Germinal center (tissue), 1 donor: Measurements from ENCODE around the gene MED22.
A peak's percentile ranks its signal among the peaks of the same experiment; 100 is the strongest.
"Not testable (repeated sequence)": the region's sequence is repeated elsewhere in the genome, so short reads cannot be mapped to it uniquely, and the experiment has no call there.

ENCODE experiments used
- DNase-seq: peaks from one replicate; pipeline ENCODE4 v3.0.0; 2012; ENCODE audit warnings: mixed read lengths, low spot score

The MED22 gene

GRCh38 chr9:133347985-133348717 is at the start of gene MED22, which contains the start of gene RPL7A:
Gene MED22, minus strand, starts transcription at chr9:133348131. Its CDS starts 1,469 bp downstream, at chr9:133346662.
Gene RPL7A, plus strand, starts transcription at chr9:133348218. Its CDS starts 26 bp downstream, at chr9:133348244.
- peak; percentile 90 for DNase-seq

- DNase-seq: no peak
Measured at GRCh38 chr9:133397370-133397769, 49.4 kb upstream of the MED22 start.

- no peak for DNase-seq
Measured at GRCh38 chr9:133396952-133397351, 49.0 kb upstream of the MED22 start.

GRCh38 chr9:133394687-133395271 is 46.8 kb upstream of the MED22 start:
- DNase-seq: no peak

- DNase-seq: no peak
Measured at GRCh38 chr9:133393399-133393798, 45.5 kb upstream of the MED22 start.

GRCh38 chr9:133392308-133392707 is 44.4 kb upstream of the MED22 start:
- not testable (repeated sequence) for DNase-seq

- not testable (repeated sequence) for DNase-seq
Measured at GRCh38 chr9:133391449-133391848, 43.5 kb upstream of the MED22 start.

- no peak for DNase-seq
Measured at GRCh38 chr9:133390713-133391112, 42.8 kb upstream of the MED22 start.

GRCh38 chr9:133389562-133389961 is 41.6 kb upstream of the MED22 start:
- no peak for DNase-seq

GRCh38 chr9:133389025-133389557 is 41.2 kb upstream of the MED22 start:
- no peak for DNase-seq

- no peak for DNase-seq
Measured at GRCh38 chr9:133387680-133388079, 39.7 kb upstream of the MED22 start.

GRCh38 chr9:133386338-133386737 is 38.4 kb upstream of the MED22 start:
- DNase-seq: no peak

GRCh38 chr9:133385452-133385851 is 37.5 kb upstream of the MED22 start:
- no peak for DNase-seq

GRCh38 chr9:133384736-133385321 is 36.9 kb upstream of the MED22 start:
- no peak for DNase-seq

GRCh38 chr9:133383438-133383837 is 35.5 kb upstream of the MED22 start:
- DNase-seq: no peak

- DNase-seq: no peak
Measured at GRCh38 chr9:133382507-133383141, 34.7 kb upstream of the MED22 start.

- no peak for DNase-seq
Measured at GRCh38 chr9:133380734-133381133, 32.8 kb upstream of the MED22 start.

- no peak for DNase-seq
Measured at GRCh38 chr9:133379153-133380086, 31.5 kb upstream of the MED22 start.

GRCh38 chr9:133378408-133378962 is 30.6 kb upstream of the MED22 start:
- DNase-seq: no peak

- DNase-seq: no peak
Measured at GRCh38 chr9:133377721-133378216, 29.8 kb upstream of the MED22 start.

GRCh38 chr9:133377280-133377679 is 29.3 kb upstream of the MED22 start:
- not testable (repeated sequence) for DNase-seq
